BJ (cell line): Measurements from ENCODE around the gene LRIG1. TPM values are rescaled to one million over a fixed set of nuclear protein-coding genes. Genes with fewer than 3 reads are reported as not detected.

Experiments used
- CTCF ChIA-PET: fragments of 350-600 bp; formaldehyde crosslinking; extraction: SDS; loops from one replicate; lab custom pipeline; 2021; ENCODE audit warnings: antibody characterized with exemption, inconsistent platforms; lab: Yijun Ruan, JAX
- POLR2A ChIA-PET: fragments of 300-600 bp; sonication (Branson Sonifier 250); formaldehyde crosslinking; extraction: SDS; loops from one replicate; lab custom pipeline; 2021; ENCODE audit warnings: antibody characterized with exemption; lab: Charles Lee
- DNase-seq: peaks from one replicate; pipeline ENCODE4 v3.0.0-alpha.2; 2011; ENCODE audit warnings: low read depth
- H3K27me3 ChIP-seq: 2 replicates; pipeline ENCODE4 v1.6.0; 2011; ENCODE audit warnings: low read length; ENCODE audit not compliant: control insufficient read depth, insufficient read depth
- H3K36me3 ChIP-seq: 2 replicates; pipeline ENCODE4 v1.5.1; 2011; ENCODE audit warnings: low read length; ENCODE audit not compliant: control insufficient read depth, insufficient read depth
- H3K4me3 ChIP-seq: 2 replicates; pipeline ENCODE4 v1.5.1; 2011; ENCODE audit warnings: low read depth, mild to moderate bottlenecking, control low read depth, low read length
- CTCF ChIP-seq: IDR thresholded peaks from 2 replicates; pipeline ENCODE4 v1.5.1; 2011; ENCODE audit warnings: low read depth, mild to moderate bottlenecking, control low read depth, inconsistent platforms, low read length, moderate library complexity; ENCODE audit not compliant: insufficient read depth
- polyA plus RNA-seq: library from polyadenylated mRNA; depleted of rRNA; stranded (reverse); fragments of >200 nt; gene quantifications from 2 replicates; pipeline ENCODE4 v1.2.3, GENCODE V29; 2011

The LRIG1 gene
- polyA plus RNA-seq, 1 experiment, result 13.0 TPM

- DNase-seq, result peak; percentile 59
- POLR2A ChIA-PET, result interaction anchor here (0.7 kb wide), 1 partner anchor 19 kb away, joined by 3 read pairs; no protein-coding TSS in a partner anchor
These were observed 158.0 kb downstream of the LRIG1 start for GRCh38 chr3:66342717-66343356.

DNA sequence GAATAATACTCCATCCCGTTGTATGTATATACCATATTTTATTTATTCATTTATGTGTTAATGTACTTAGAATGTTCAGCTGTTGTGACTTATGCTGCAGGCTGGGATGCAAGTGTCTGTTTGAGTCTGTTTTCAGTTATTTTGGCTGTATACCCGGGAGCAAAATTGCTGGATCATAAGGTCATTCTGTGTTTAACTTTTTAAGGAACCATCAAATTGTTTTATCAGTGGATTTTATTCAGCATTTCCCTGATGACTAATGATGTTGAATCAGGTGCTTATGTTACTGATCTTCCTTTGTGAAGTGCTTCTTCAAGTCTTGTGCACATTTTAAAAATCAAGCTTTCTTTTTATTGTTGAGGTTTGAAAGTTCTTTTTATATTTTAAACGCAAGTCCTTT, 161.9 kb downstream of the LRIG1 start:
- H3K4me3 ChIP-seq, result no peak overlapping the region
- TF ChIP-seq CTCF, result no peak
- no peaks in the 10 kb centered on the region for H3K27me3 ChIP-seq
- ChIA-PET CTCF (no interaction called here), POLR2A (no interaction called here)
- DNase-seq, result peak; percentile 75
- H3K36me3 ChIP-seq, result no peaks in the 10 kb centered on the region

More at GRCh38 chr3:66342717-66343356, 158.0 kb downstream of the LRIG1 start:
- TF ChIP-seq CTCF, result no peak
- Histone ChIP-seq H3K27me3 (no peaks in the 10 kb centered on the region), H3K4me3 (no peak overlapping the region), H3K36me3 (no peaks in the 10 kb centered on the region)
- CTCF ChIA-PET, result interaction anchor here (1.6 kb wide), 1 partner anchor 64 kb away, joined by 5 read pairs; no protein-coding TSS in a partner anchor

GRCh38 chr3:66336333-66336766, 164.5 kb downstream of the LRIG1 start:
- TF ChIP-seq CTCF, result no peak
- CTCF ChIA-PET, result no interaction called here
- H3K4me3 ChIP-seq, result no peak overlapping the region

DNA sequence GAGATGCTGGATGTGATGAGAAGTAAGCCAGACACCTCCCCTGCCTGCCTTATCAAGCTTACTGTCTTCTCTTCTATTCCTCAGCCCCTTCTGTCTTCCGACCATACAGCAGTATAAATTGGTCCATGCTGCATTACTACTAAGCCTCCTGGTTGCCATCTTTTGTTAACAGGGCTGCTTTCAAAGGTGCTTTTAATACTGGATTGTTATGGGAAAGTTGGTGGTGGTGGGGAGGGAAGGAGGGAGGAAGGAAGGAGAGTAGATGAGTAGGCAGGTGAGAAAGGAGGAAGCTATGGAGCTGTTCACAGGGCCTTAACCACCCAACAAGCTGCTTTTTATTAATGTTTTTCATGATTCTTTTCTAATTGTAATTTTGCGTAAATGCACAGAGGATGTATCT, 165.2 kb downstream of the LRIG1 start:
- no peak for DNase-seq
- TF ChIP-seq CTCF, result no peak
- H3K27me3 ChIP-seq, result no peaks in the 10 kb centered on the region
- no peaks in the 10 kb centered on the region for H3K36me3 ChIP-seq
- no peak overlapping the region for H3K4me3 ChIP-seq
- ChIA-PET POLR2A (no interaction called here), CTCF (no interaction called here)

More at GRCh38 chr3:66336333-66336766, 164.5 kb downstream of the LRIG1 start:
- no peaks in the 10 kb centered on the region for H3K27me3 ChIP-seq
- POLR2A ChIA-PET, result no interaction called here
- DNase-seq, result peak; percentile 49
- no peaks in the 10 kb centered on the region for H3K36me3 ChIP-seq
